GM12865 (cell line): ENCODE data around the gene SLAMF1.

Experiments
- DNase-seq: peaks from one replicate; pipeline ENCODE4 v3.0.0; 2010; ENCODE audit warnings: low read depth
- H3K4me3 ChIP-seq: 2 replicates; pipeline ENCODE4 v1.5.1; 2011; ENCODE audit warnings: mild to moderate bottlenecking, low read depth, low read length, control low read depth
- TF ChIP-seq, protein P1 (sequence below): IDR thresholded peaks from 2 replicates; pipeline ENCODE4 v1.5.1; 2011; ENCODE audit warnings: low read length, control low read depth, low read depth, inconsistent platforms; ENCODE audit not compliant: insufficient read depth; ENCODE audit errors: missing control alignments

The SLAMF1 gene

DNA sequence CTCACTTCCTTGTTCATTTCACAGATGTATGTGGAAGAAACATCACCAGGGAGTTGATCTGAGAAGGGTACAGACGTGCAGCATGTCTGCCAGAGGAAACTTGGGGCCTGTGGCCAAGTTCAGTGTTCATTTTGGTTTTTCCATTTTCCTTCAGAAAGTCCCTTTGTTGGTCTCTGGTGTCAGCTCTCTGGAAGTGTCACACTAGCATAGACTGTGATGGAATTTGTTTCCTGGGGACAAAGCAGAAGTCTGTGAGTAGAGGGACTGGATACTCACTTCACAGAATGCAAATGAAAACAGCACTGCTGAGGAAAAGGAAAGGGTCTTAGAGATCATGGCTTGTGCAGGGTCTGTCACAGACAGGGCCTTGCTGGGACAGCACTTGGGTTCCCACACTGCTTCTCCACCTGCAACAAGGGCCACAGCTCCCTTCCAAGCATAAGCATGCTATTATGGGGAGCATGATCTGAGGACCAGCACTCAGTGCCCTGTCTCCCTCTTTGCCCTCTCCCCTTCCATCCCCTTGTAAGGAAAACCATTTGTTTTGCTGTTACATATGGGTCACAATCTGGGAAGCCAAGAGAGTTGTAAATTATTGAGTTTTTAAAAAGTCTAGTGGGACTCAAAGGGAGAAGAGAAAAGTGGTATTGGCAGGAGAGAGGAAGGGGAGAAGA is 36.1 kb downstream of the SLAMF1 start:
- H3K4me3 ChIP-seq, result no peak overlapping the region
- TF ChIP-seq, protein P1, sequence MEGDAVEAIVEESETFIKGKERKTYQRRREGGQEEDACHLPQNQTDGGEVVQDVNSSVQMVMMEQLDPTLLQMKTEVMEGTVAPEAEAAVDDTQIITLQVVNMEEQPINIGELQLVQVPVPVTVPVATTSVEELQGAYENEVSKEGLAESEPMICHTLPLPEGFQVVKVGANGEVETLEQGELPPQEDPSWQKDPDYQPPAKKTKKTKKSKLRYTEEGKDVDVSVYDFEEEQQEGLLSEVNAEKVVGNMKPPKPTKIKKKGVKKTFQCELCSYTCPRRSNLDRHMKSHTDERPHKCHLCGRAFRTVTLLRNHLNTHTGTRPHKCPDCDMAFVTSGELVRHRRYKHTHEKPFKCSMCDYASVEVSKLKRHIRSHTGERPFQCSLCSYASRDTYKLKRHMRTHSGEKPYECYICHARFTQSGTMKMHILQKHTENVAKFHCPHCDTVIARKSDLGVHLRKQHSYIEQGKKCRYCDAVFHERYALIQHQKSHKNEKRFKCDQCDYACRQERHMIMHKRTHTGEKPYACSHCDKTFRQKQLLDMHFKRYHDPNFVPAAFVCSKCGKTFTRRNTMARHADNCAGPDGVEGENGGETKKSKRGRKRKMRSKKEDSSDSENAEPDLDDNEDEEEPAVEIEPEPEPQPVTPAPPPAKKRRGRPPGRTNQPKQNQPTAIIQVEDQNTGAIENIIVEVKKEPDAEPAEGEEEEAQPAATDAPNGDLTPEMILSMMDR, result no peak
- no peak for DNase-seq

DNA sequence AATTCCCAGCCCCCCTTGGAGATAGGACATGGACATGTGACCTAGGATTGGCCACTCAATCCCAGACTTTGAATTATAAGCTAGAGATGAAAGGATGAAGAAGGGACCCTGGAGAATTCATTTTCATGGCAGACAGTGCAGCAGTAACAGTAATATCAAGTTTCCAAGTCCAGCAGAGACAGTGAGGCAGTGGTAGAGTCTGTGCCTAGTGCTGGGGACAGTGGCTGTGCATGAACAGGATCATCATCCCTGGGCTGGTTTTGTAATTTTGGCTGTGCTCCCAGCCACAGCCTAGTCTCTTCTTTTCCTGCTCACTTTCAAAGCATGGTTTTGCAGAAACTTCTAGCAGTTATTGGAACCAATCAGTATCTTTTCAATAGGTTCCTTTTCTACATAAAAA is 37.9 kb downstream of the SLAMF1 start:
- no peak for DNase-seq
- TF ChIP-seq, protein P1, result no peak
- H3K4me3 ChIP-seq, result no peak overlapping the region

DNA sequence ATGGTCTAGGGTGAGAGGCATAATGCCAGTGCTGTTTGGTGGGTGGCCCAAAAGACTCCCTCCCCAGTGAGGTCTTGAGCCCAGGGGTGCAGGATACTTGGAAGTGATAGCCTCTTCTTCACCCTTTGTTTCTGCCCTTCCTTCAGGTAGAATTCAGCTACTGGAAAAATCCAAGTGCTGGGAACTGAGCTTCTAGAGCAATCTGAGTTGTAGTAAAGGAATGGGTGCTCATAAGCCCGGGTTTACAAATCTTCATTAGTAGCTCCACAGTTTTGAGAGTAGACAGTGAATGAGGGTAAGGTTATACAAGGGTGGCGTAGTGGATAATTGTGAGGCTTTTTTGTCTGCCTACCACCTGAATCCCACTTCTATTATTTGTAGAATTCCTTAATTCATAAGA is 38.3 kb downstream of the SLAMF1 start:
- no peak for DNase-seq
- no peak overlapping the region for H3K4me3 ChIP-seq
- TF ChIP-seq, protein P1, result no peak

DNA sequence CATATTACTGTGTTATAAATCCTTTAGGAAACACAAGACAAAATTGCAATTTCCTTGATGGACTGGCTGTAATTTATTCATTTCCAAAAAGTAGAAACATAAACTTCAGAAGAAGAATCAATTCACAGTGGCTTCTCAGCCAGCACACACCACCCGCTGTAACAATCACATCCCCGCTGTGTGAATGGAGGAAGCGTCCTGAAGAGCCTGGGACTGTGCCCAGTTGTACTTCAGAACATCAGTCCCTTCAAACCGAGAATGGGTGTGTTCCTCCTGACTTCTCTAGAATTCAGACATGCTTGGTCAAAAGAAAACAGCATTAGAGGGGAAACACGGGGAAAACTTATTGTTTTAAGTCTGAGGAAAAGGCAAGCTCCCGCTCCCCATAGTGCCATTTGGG is 38.8 kb downstream of the SLAMF1 start:
- TF ChIP-seq, protein P1, result no peak
- H3K4me3 ChIP-seq, result no peak overlapping the region
- DNase-seq, result no peak

DNA sequence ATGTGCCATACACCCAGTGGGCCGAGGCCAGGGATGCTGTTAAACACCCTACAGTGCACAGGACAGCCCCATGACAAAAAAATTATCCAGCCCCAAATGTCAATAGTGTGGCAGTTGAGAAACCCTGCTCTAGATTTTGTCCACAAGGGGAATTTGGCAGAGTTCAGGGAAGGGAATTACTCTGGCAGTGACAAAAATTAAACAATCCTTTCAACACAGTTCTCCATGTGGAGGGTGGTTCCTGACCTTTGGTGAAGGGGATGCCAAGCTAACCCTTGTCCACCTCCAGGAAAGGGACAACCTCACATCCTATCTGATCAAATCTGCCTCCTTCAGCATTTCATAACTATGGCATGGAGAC is 39.2 kb downstream of the SLAMF1 start:
- DNase-seq, result no peak
- H3K4me3 ChIP-seq, result no peak overlapping the region
- TF ChIP-seq, protein P1, result no peak

DNA sequence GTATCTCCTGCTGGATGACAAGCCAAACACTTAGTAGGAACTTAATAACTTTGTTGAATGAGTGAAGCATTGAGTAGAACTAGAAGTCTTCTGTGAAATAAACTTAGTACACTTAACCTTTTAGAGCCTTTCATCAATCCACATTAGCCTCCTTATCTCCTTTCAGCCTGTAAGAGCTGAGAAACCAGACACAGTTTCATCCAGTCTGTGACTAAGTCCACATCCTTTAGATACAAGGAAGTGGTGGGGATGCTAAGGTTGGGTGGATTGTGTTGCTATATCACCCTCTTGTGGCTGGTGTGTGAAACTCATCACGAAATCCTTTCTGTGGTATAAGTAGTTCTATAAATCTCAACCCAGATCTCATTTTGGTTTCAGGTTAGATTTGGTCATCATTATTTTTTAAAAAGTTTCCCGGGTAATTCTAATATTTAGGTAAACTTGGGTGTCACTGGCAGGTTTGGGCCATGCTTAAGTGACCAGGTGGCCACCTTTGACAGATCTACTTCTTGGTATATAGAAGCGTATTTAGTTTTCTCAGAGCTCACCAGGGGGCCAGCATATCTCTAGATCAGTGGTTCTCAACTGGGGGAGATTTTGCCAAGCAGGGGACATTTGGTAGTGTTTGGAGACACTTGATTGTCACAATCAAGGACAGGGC is 39.7 kb downstream of the SLAMF1 start:
- H3K4me3 ChIP-seq, result peak overlapping the region; percentile 17; the same call in 1 of the 2 replicates
- TF ChIP-seq, protein P1, result peak; percentile 71
- DNase-seq, result peak; percentile 93
